ENCODE results near the gene SH3TC2.

The SH3TC2 gene

GRCh38 chr5:149060325-149060724 lies 2.5 kb downstream of the SH3TC2 start:
- DNase-seq (ENCODE audit: low read depth): no peak

GRCh38 chr5:149056616-149057165 lies 6.2 kb downstream of the SH3TC2 start:
- no peak for DNase-seq (ENCODE audit: low read depth)

GRCh38 chr5:149054416-149054815 lies 8.4 kb downstream of the SH3TC2 start:
- no peak for DNase-seq (ENCODE audit: low read depth)

GRCh38 chr5:149053072-149053695 lies 9.7 kb downstream of the SH3TC2 start:
- DNase-seq (ENCODE audit: low read depth): no peak

- no peak for DNase-seq (ENCODE audit: low read depth)
These were observed 13.5 kb downstream of the SH3TC2 start for GRCh38 chr5:149049371-149049781.

GRCh38 chr5:149048811-149049210 lies 14.1 kb downstream of the SH3TC2 start:
- DNase-seq (ENCODE audit: low read depth): no peak

- DNase-seq (ENCODE audit: low read depth): no peak
These were observed 15.4 kb downstream of the SH3TC2 start for GRCh38 chr5:149047462-149047861.

GRCh38 chr5:149046196-149046829 lies 16.5 kb downstream of the SH3TC2 start:
- no peak for DNase-seq (ENCODE audit: low read depth)

- DNase-seq (ENCODE audit: low read depth): no peak
These were observed 17.8 kb downstream of the SH3TC2 start for GRCh38 chr5:149045089-149045460.

- no peak for DNase-seq (ENCODE audit: low read depth)
These were observed 18.3 kb downstream of the SH3TC2 start for GRCh38 chr5:149044453-149045088.

- no peak for DNase-seq (ENCODE audit: low read depth)
These were observed 19.2 kb downstream of the SH3TC2 start for GRCh38 chr5:149043641-149044040.

- DNase-seq (ENCODE audit: low read depth): no peak
These were observed 20.0 kb downstream of the SH3TC2 start for GRCh38 chr5:149042865-149043264.

- no peak for DNase-seq (ENCODE audit: low read depth)
These were observed 21.6 kb downstream of the SH3TC2 start for GRCh38 chr5:149041242-149041641.

- no peak for DNase-seq (ENCODE audit: low read depth)
These were observed 22.4 kb downstream of the SH3TC2 start for GRCh38 chr5:149040421-149040820.

- no peak for DNase-seq (ENCODE audit: low read depth)
These were observed 23.4 kb downstream of the SH3TC2 start for GRCh38 chr5:149039506-149039905.

GRCh38 chr5:149038336-149039080 lies 24.4 kb downstream of the SH3TC2 start:
- DNase-seq (ENCODE audit: low read depth): no peak

GRCh38 chr5:149037817-149038216 lies 25.0 kb downstream of the SH3TC2 start:
- no peak for DNase-seq (ENCODE audit: low read depth)

- no peak for DNase-seq (ENCODE audit: low read depth)
These were observed 25.9 kb downstream of the SH3TC2 start for GRCh38 chr5:149036970-149037369.

- DNase-seq (ENCODE audit: low read depth): no peak
These were observed 26.7 kb downstream of the SH3TC2 start for GRCh38 chr5:149036168-149036567.

- DNase-seq (ENCODE audit: low read depth): peak; percentile 11
These were observed 27.5 kb downstream of the SH3TC2 start for GRCh38 chr5:149035372-149035790.

- DNase-seq (ENCODE audit: low read depth): no peak
These were observed 31.9 kb downstream of the SH3TC2 start for GRCh38 chr5:149030838-149031397.

- no peak for DNase-seq (ENCODE audit: low read depth)
These were observed 32.5 kb downstream of the SH3TC2 start for GRCh38 chr5:149030392-149030791.

Measured in T-helper 22 cell (primary cell).